GM18909 (cell line): Measurements from ENCODE around the gene TJP1.
"Not testable (repeated sequence)": the region's sequence is repeated elsewhere in the genome, so short reads cannot be mapped to it uniquely, and the experiment has no call there.

ENCODE experiments used
- ATAC-seq: cut with Tn5 transposase; IDR thresholded peaks from one replicate; pipeline ENCODE4 v1.9.1; 2021; ENCODE audit warnings: mild to moderate bottlenecking; ENCODE audit not compliant: unreplicated experiment, poor library complexity

Gene TJP1

DNA sequence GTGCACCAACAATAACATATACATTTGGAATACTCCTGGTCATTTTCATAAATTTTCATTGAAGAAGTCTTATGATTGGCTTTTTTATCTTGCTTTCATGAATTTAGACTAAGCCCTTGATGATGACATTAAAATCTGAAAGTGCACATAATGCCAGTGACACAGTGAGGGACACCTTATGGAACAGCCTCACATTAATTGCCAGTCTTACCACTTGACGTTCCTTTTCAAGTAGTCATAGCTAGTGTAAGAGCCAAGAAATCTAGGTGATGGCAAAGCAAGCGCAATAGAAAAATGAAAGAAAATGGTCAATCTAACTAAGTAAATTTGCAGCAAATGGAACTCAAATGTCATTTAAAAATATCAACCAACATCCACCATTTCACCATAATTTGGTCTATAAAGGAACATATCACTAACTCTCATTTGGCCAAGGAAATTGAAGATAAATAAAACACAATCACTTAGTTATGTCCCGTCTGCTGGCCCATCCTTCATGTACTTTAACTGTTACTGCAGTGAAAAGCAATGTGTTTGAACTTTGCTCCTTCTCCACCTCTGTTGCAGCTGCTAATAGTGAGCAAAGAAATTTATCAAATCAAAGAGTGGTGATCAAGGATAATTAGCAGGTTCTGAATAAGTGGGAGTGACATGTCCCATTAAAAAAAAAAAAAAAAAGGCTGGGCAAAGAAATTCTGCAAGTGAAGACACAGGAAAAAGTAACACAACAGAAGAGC lies 110.0 kb downstream of the TJP1 start:
- ATAC-seq = no peak

DNA sequence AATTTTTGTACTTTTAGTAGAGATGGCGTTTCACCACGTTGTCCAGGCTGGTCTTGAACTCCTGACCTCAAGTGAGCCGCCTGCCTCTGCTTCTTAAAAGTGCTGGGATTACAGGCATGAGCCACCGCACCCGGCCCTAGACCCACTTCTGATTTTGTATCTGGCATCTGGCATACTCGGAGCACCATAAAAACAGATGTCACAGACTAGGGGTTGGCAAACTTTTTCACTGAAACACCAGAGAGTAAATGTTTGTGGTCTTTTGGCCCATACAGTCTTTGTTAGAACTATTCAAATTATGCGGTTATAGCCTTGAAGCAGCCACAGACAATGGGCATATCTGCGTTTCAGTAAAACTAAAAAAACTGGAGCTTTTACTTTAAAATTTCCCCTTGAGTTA lies 110.7 kb downstream of the TJP1 start:
- ATAC-seq = no peak

DNA sequence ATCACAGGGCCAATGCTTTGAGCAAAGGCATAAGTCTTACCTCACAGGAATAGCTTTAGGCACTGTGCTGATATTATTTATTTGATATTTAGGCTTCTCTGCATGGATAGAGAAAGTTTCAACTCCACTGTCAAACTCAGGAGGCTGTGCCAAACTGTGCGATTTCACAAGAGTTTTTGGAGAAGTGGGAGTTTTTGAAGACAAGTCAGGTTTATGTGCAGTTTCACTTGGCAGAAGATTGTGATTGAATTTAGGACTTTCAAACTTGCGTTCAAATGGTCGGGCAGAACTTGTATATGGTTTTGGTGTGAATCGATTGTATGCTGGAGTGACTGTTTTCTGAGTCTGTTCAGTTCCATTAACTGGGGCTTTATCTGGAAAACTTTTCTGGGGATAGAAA lies 113.7 kb downstream of the TJP1 start:
- no peak for ATAC-seq

DNA sequence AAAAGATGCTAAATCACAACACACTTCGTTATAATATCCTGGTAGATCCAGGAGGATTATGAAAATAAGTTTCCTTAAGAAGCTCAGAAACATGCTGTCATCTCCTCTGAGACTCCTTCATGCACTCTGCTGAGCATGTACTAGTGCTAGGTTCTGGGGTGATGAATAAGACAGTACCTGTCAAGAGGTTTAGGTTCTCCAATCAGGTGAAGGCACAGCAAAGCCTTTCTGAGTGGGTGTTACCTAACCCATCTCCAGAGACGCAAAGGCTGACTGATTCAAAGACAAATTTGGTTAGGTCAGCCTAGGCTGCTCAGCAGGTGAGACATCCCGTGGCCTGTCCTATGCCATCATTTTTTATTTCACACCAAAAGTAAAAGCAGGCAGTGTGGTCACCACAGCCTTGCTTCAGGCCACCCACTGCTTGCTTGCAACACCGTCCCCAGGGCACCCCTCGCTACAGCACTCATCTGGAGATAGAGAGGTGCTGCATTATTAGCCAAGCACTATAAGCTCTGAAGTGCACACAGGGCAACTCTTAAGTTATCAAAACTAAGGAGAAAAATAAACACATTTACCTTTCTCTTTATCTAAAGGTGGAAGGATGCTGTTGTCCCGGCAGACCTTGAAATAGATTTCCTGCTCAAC lies 117.2 kb downstream of the TJP1 start:
- no peak for ATAC-seq

DNA sequence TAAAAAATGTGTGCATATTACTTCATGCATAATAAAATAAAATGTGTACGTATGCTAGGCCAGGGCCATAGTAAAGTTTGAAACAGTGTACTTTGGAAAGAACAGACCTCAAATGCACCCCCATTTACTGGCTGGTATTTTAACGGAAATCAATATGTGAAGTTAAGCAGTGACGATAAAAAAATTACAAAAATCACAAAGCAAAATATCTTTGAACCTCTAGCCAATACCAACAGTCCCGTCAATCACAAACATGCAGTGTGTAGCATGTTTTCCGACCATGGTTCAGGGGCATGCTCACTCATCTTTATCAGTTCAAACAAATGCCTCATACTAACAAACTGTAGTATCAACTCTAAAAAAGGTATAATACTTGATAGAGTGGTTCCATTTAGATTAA lies 121.1 kb downstream of the TJP1 start:
- no peak for ATAC-seq

DNA sequence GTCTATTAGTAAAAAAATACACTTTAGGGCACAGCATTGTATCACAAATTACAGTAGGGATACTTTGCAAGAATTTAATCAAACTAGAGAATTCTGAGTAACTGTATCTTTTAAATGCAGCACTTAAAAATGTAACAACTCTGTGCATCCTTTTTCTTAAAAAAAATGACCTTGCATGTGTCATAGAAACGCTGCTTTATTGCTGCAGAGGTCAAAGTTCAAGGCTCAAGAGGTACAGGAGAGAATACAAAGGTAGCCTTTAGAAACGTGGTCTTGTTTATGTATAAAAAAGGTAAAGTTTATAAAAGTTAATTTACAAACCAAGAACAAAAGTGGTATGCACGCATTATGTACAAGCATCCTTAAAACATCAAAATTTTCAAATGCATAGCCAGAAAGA lies 122.0 kb downstream of the TJP1 start:
- no peak for ATAC-seq

DNA sequence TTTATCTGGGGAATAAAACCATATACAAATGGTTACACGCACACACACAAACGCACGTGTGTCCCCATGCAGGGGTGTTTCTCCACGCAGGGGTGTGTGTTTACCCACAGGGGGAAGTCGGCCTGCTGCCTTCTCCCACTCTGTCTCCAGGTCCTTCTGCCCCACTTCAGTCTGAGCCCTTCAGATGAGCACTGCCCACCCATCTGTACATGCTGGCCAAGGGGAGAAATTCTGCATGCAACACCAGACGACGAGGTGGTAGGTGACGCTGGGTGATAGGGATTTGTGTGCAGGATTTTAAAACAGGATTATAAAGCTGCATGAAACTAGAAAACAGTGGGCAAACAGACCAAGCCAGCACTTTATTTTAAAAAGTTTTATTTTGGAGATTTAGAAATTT lies 122.5 kb downstream of the TJP1 start:
- no peak for ATAC-seq

DNA sequence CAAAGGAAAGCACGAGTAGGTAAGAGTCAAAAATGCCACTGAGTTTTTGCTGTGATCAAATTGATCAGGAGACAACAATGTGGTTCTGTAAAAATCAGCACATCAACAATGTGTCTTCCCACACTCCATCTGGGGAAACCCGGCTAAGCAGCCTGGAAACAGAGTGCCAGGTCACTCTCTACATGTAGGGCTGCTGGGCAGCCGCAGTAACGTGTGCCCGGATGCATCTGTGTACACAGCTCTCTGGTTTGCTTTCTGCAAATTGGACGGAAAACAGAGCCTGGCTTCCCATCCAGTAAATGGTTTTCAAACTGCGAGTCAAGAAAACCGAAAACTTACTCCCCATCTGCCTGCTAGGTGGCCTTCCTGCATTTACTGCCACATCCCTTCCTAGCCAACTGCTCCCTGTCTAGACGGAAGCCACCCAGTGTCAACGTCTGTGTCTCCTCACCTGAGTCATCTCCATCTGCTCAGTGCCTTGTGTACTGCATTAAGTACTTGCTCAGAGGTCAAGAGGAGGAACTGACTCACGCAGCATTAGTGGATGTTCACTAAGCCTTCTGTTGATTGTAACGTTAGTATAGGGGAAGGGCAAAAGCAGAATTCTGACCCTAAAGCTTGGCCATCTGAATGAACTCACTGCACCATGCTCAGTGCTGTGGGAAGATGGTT lies 124.1 kb downstream of the TJP1 start:
- ATAC-seq = no peak

DNA sequence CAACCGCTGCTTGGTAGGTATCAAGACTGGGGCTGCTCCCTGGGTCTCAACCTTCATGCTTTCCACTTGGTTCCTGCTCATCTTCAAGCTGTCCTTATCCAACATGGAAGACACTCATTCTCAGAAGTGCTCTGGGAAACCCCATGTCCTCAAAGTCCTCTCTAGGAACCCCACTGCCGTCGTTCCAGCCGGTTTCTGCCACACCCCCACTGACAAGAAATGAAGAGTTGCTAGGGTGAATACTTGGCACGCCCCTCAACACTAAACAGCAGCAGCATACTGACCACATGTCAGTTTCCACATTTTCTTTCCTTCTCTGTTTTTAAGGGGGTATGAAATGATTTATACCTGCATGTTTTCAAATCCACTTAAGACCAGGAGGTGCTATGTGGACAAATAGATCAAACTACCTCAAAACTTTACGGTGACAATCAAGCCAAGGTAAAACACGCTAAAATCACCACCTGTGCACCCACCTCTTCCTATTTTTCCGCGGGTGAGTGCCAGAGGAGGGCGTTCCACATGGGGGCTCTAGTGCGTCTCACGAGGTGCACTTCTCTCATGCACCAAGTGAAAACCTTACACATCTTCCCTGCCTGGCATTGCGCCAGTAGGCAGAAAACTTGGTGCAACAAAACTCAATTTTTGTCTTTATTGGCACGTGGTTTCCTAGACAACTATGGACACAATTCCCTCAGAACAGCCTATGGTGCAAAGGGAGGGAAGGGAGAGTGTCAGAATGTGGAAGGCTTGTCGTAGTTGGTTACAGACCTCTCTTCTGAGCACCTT lies 125.1 kb downstream of the TJP1 start:
- no peak for ATAC-seq

DNA sequence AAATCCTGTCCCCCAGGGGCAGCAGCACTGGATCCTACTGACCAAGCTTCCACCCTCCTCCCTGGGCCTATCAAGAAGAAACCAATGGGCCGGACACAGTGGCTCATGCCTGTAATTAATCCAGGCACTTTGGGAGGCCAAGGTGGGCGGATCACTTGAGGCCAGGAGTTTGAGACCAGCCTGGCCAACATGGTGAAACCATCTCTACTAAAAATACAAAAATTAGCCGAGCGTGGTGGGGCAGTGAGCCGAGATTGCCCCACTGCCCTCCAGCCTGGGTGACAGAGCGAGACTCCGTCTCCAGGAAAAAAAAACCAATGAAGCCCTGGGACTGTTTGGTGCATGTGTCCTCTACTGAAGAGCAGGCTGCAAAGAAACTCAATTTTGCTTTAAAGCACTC lies 125.8 kb downstream of the TJP1 start:
- not testable (repeated sequence) for ATAC-seq

DNA sequence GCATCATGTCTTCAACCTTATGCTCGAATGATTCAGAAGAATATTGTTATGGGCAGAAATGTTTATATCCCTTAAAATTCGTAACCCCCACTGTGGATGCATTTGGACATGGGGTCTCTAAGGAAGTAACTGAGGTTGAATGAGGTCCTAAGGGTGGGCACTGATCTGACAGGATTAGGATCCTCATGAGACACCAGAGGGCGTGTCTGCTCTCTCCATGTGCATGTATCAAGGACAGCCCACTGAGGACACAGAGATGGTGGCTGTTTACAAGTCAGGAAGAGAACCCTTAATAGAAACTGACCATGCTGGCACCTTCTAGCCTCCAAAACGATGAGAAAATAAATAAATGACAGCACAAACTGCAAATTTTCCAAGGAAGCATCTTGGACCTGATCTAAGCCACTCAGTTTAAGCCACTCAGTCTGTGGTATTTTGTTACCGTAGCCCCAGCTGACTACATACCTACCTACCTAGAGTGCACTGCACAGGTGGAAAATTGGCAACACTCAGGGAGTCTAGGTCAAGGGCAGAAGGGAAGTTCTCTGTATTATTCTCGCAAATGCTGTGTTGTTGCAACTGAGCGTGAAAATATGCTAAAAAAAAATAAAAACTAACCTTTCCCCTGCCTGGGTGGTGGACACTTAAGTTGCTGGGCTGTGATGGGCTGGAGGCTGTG lies 126.6 kb downstream of the TJP1 start:
- no peak for ATAC-seq

DNA sequence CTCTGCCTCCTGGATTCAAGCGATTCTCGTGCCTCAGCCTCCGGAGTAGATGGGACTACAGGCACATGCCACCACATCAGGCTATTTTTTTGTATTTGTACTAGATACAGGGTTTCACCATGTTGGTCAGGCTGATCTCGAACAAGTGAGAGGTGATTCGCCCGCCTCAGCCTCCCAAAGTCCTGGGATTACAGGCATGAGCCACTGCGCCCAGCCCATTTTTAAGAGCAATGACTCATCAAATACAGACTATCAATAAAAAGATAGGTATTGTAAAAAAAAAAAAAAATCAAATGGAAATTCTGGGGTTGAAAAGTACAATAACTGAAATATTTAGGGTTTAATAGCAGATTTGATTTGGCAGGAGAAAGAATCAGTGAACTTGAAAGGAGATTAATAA lies 129.0 kb downstream of the TJP1 start:
- ATAC-seq = no peak

DNA sequence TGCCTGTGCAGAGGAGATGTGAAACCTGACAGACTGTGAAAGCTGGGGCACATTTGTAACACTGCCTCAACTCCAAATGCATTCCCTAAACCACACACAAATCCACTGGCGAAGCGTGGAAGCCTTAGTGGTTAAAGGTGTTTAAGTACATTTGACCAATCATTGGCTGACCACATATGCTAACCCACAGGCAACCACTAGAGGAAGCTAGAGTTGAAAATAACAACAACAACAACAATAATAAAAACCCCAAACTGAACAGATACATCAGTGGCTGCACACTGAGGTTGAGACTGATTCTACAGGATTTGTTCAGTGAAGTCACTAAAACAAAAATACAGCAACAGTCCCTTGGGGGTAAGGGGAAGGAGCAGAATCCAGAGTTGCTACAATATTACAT lies 129.7 kb downstream of the TJP1 start:
- no peak for ATAC-seq

DNA sequence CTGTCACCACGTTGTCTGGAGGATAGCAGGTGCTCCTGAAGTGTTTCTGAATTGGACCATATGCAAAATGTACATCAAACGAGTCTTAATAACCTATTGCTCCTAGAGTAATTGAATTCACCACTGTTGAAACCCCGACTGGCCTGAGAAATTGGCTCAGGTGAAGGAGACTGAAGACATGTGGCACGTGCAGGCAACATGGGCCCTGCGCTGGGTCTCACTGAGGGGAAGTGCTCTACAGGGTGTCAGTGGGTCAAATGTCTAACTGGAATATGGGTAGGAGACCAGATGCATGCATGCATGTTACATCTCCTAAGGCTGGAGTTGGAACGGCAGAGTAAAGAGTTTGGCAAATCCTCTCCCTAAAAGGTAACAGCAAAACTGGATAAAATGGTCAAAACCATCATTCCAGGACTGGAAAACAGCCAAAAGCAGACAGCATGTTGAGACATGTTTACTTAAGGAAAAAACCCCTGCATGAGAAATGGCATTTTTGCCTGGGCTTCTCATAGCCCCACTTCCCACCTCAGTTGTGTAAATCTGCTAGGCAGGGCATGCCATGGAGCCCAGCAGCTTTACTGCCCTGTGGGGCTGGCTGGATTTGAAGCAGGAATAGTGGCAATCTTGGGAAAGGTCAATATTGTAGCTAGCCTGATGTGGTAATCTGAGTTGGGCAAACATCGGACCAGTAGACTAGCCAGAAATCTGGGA lies 131.3 kb downstream of the TJP1 start:
- no peak for ATAC-seq

DNA sequence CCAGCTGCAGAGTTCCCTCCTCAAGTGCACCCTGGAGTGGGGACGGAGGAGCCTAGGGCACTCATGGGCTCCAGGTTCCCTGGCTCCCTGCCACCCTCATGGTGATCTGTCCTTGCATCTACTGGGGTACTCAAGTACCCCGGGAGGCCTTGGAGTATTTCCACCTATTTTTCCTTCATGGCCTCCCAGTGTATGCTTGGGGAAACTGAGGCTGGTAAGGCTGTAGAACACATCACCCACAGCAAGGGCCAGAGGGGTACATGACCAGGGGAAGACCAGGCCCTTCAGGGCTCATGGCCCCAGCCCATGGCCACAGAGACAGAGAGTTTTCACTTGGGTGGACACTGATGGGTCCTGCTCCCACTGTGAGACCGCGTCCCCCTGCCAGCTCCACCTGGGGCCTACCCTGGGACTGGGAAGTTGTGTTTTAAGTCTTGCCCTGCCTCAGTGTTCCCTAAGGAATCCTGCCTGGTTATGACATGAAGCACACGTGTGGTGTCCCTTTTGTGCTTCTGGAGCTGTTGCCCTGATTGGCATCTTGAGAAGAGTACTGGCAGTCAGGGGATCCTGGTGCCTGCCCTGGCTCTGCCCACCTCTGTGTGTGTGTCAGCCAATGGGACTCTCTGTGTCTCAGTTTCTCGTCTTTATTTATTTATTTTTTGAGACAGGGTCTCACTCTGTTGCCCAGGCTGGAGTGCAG lies 132.8 kb downstream of the TJP1 start:
- ATAC-seq = no peak

DNA sequence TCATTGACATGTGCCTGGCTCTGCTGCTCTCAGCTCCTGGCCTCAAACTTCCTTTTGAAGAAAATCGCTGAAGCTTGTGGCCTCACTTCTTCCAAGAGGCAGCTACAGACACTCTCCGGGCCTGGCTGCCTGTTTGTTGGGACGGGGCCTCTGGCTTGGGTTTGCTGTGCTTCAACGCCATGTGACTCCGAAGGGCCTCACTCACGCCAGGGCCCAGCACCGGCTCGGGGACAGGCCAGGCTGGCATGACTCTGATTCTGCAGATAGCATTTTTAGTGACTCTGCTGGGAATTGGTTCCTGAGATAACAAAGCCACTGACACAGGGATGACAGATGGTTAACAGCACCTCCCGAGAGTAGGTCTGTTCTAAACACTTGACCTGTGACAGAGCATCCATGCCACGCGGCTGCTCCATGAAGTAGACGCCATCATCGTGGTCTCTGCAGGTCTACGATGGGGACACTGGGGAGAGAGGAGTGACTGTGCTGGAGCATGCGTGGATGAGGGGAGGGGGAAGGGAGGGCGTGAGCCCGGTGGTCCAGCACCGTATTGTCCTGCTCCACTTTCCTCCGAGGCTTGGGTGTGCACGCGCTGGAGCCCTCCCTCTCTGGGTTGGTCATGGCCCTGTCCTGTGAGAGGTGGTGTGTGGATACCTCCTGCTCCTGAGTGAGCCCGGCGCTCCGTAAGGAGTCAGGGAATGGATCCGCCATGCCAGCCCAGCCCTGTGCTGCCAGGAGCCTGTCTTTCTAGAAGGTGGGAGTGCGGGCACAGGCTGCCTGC lies 133.6 kb downstream of the TJP1 start:
- ATAC-seq = no peak

DNA sequence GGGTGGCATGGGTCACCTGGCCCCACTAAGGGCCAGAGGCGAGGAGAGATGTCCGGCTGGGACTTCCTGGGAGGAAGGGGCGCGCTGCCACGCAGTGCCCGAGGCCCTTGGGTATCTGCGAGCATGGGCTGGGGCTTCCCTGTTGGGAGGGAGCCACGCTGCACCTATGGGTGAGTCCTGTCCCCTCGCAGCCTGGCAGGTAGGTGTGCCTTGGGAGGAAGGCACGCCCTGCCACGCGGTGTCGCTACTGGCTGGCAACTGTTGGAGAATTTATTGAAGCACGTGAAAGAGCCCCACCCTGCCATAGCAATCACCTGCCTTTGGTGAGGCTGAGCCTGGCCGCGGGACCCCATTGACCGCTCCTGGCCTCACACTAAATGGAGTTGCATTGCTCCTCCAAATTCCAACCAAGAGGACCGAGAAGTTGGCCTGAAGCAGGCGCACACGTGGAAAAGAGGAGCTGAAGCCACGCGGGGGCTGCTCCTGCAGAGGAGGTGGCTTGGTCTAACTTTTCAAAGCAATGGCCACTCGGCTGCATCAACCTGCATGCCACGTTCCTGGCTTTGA lies 134.2 kb downstream of the TJP1 start:
- ATAC-seq = no peak

DNA sequence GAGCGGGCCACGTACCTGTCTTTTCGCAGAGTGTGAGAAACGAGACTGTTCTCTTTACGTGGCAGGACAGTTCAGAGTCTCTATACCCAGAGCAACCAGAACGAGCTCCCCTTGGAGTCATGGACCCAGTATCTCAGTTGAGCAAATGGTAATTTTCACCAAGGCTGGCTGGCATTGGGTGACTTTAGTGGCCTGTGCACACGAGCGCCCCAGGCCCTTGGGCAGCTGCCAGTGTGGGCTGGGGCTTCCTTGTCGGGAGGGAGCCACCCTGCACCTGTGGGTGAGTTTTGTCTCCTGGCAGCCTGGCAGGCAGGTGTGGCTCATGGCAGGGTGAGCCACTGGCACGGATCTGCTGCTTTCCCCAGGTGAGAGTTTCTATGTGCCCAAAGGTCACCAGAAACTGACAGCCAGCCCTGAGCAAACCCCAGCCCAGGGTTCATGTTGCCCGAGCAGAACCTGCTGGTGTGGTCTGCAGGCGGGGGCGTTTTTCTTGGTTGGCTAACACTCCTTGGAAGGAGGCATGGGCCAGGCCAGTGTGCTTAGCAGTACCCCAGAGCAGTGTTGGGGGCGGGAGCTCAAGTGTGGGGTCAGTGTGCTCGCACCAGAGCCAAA lies 135.0 kb downstream of the TJP1 start:
- ATAC-seq = no peak
